ENCODE results near the gene ASB10. TPM values are rescaled to one million over a fixed set of nuclear protein-coding genes. Genes with fewer than 3 reads are reported as not detected.

ASB10 gene
- total RNA-seq (2021) (not detected in 3 replicates), Bru-seq, nascent RNA (not detected)
- long read RNA-seq, experiment 1 = 0 reads
- long read RNA-seq, experiment 2 = 0 reads
- long read RNA-seq, experiment 3 = 0 reads

GRCh38 chr7:151186640-151187408 lies at the start of gene ASB10:
Gene ASB10 (minus strand): TSS chr7:151187250. CDS start chr7:151187130, 120 bp downstream.
- ATAC-seq = no peak

More at GRCh38 chr7:151186640-151187408, at the start of gene ASB10:
- H3K27ac Mint-ChIP-seq = no peak within 1 kb of the TSS
- POLR2A ChIA-PET = interaction anchor here (0.6 kb wide), 1 partner anchor 165 kb away, joined by 3 read pairs; no protein-coding TSS in a partner anchor
- H3K4me3 Mint-ChIP-seq = no peak within 1 kb of the TSS
- no peaks in the 10 kb centered on the region for H3K4me1 Mint-ChIP-seq
- DNase-seq (ENCODE audit: low spot score) = no peak
- no peaks in the 10 kb centered on the region; the same call in 1 of the 2 replicates for H3K27me3 Mint-ChIP-seq (ENCODE audit: low read depth)
- H3K9me3 Mint-ChIP-seq = no peaks in the 10 kb centered on the region
- no peaks in the 10 kb centered on the region for H3K36me3 Mint-ChIP-seq
- CTCF ChIA-PET = interaction anchor here (0.9 to 1.9 kb wide), 3 partner anchors 57 to 168 kb away, joined by 3 to 7 read pairs (median 4); no protein-coding TSS in a partner anchor
- no peak for TF ChIP-seq SMAD3 (CRISPR knock-in tag; IDR thresholded peaks at IDR 0.05; ENCODE audit: borderline replicate concordance)
- no peak for TF ChIP-seq ZNF512 (CRISPR knock-in tag; IDR thresholded peaks at IDR 0.05; ENCODE audit: borderline replicate concordance)
- TF ChIP-seq HMGXB4 (CRISPR knock-in tag; IDR thresholded peaks at IDR 0.05) = no peak
- no peak for TF ChIP-seq SMAD4 (CRISPR knock-in tag; IDR thresholded peaks at IDR 0.05)
- no peak for TF ChIP-seq E2F5 (CRISPR knock-in tag; IDR thresholded peaks at IDR 0.05)
- no peak for TF ChIP-seq ZMAT4 (CRISPR knock-in tag; IDR thresholded peaks at IDR 0.05)
- TF ChIP-seq NR1H2 (CRISPR knock-in tag; IDR thresholded peaks at IDR 0.05) = no peak
- no peak for TF ChIP-seq E2F4 (CRISPR knock-in tag; IDR thresholded peaks at IDR 0.05; ENCODE audit: borderline replicate concordance, low read depth)
- TF ChIP-seq JUN (CRISPR knock-in tag; IDR thresholded peaks at IDR 0.05) = no peak
- no peak for TF ChIP-seq ATF1 (CRISPR knock-in tag; IDR thresholded peaks at IDR 0.05)
- TF ChIP-seq CTCF (IDR thresholded peaks at IDR 0.05) = no peak
